Liver (tissue), 3 donors: ENCODE measurements around the gene ZDHHC22.

Source experiments
- ATF3 ChIP-seq: IDR thresholded peaks from 2 replicates; pipeline ENCODE4 v1.6.1; 2016; ENCODE audit warnings: antibody characterized with exemption
- CTCF ChIP-seq: fragments of 150-350 bp; IDR thresholded peaks from 2 replicates; pipeline ENCODE4 v1.5.1; 2017; ENCODE audit warnings: improper control_type of control experiment, low read depth, low read length; ENCODE audit not compliant: missing input control
- JUND ChIP-seq, 2 donors: IDR thresholded peaks; 2 replicates each; pipeline ENCODE4 v1.6.1; 2016; ENCODE audit warnings: antibody characterized with exemption in 2 of 2
- MAX ChIP-seq: IDR thresholded peaks from 2 replicates; pipeline ENCODE4 v1.6.1; 2016; ENCODE audit warnings: antibody characterized with exemption
- REST ChIP-seq: IDR thresholded peaks from 2 replicates; pipeline ENCODE4 v1.6.1; 2016; ENCODE audit warnings: antibody characterized with exemption, mild to moderate bottlenecking
- RXRA ChIP-seq, 2 donors: IDR thresholded peaks; 2 replicates each; pipeline ENCODE4 v1.6.1; 2017 to 2018; ENCODE audit warnings: antibody characterized with exemption in 2 of 2, mild to moderate bottlenecking in 1 of 2
- SP1 ChIP-seq: IDR thresholded peaks from 2 replicates; pipeline ENCODE4 v1.6.1; 2018; ENCODE audit warnings: antibody characterized with exemption, mild to moderate bottlenecking
- TAF1 ChIP-seq: conservative IDR thresholded peaks from 2 replicates; pipeline ENCODE4 v1.6.1; 2016; ENCODE audit warnings: antibody characterized with exemption, mild to moderate bottlenecking
- ZBTB33 ChIP-seq: IDR thresholded peaks from 2 replicates; pipeline ENCODE4 v1.6.1; 2016; ENCODE audit warnings: antibody characterized with exemption
- donor health status: healthy.
- donor health status: healthy.

GRCh38 chr14:77170045-77170444 lies 28.5 kb upstream of the ZDHHC22 start:
- TF ChIP-seq CTCF (no peak), JUND (IDR thresholded peaks at IDR 0.05) (no peak), TAF1 (no peak), RXRA (IDR thresholded peaks at IDR 0.05) (no peak), SP1 (no peak), ZBTB33 (no peak), REST (no peak), MAX (no peak), ATF3 (no peak)
